Loucy (cell line): ENCODE data around the gene NHSL2.

Experiments
- H2AFZ ChIP-seq: fragments of 200-600 bp; sonication (generic); 2 replicates; pipeline ENCODE4 v1.6.0; 2016; ENCODE audit warnings: antibody characterized with exemption, mild to moderate bottlenecking, low read length, moderate library complexity
- H3F3A ChIP-seq: fragments of 200-600 bp; 2 replicates; pipeline ENCODE4 v1.6.0; 2016; ENCODE audit warnings: antibody characterized with exemption, low read depth, mild to moderate bottlenecking
- H3K27me3 ChIP-seq: fragments of 200-600 bp; sonication (generic); 2 replicates; pipeline ENCODE4 v1.6.1; 2014; ENCODE audit warnings: low read length, mild to moderate bottlenecking; ENCODE audit not compliant: insufficient read depth, poor library complexity, severe bottlenecking
- H3K36me3 ChIP-seq: fragments of 200-600 bp; sonication (generic); 2 replicates; pipeline ENCODE4 v1.6.1; 2016; ENCODE audit warnings: low read length; ENCODE audit not compliant: insufficient read depth
- H3K4me1 ChIP-seq: fragments of 200-600 bp; sonication (generic); 2 replicates; pipeline ENCODE4 v1.5.1; 2014; ENCODE audit warnings: low read length, mild to moderate bottlenecking; ENCODE audit not compliant: insufficient read depth, poor library complexity, severe bottlenecking
- H3K4me2 ChIP-seq: fragments of 200-600 bp; sonication (generic); 2 replicates; pipeline ENCODE4 v1.6.0; 2014; ENCODE audit warnings: antibody characterized with exemption, low read length, low read depth, mild to moderate bottlenecking; ENCODE audit not compliant: poor library complexity, severe bottlenecking
- H3K4me3 ChIP-seq: fragments of 200-600 bp; sonication (generic); 2 replicates; pipeline ENCODE4 v1.5.1; 2014; ENCODE audit warnings: low read length, mild to moderate bottlenecking, mixed read lengths; ENCODE audit not compliant: poor library complexity, severe bottlenecking
- H3K79me2 ChIP-seq: fragments of 200-600 bp; sonication (generic); 2 replicates; pipeline ENCODE4 v1.6.1; 2014; ENCODE audit warnings: low read length; ENCODE audit not compliant: insufficient read depth
- H3K9ac ChIP-seq: fragments of 200-600 bp; sonication (generic); 2 replicates; pipeline ENCODE4 v1.6.0; 2014; ENCODE audit warnings: mild to moderate bottlenecking, low read depth, low read length, moderate library complexity; ENCODE audit not compliant: poor library complexity, severe bottlenecking
- H3K9me2 ChIP-seq: fragments of 200-600 bp; sonication (generic); replicated peaks from 2 replicates; pipeline ENCODE4 v1.6.1; 2016; ENCODE audit warnings: low read depth, low read length, mixed read lengths
- H3K9me3 ChIP-seq: fragments of 200-600 bp; sonication (generic); 2 replicates; pipeline ENCODE4 v1.6.1; 2014; ENCODE audit warnings: mild to moderate bottlenecking, antibody characterized with exemption, low read length, low read depth; ENCODE audit not compliant: insufficient read depth
- H4K20me1 ChIP-seq: fragments of 200-600 bp; sonication (generic); 2 replicates; pipeline ENCODE4 v1.6.0; 2014; ENCODE audit warnings: antibody characterized with exemption, low read length, mild to moderate bottlenecking; ENCODE audit not compliant: insufficient read depth, poor library complexity, severe bottlenecking
- EZH2phosphoT487 ChIP-seq: fragments of 200-600 bp; IDR thresholded peaks from 2 replicates; pipeline ENCODE4 v1.6.1; 2018; ENCODE audit warnings: antibody characterized with exemption, mild to moderate bottlenecking, moderate library complexity, borderline replicate concordance
- TF ChIP-seq, protein P1 (sequence below): fragments of 200-600 bp; sonication (generic); conservative IDR thresholded peaks from 2 replicates; pipeline ENCODE4 v1.5.1; 2014; ENCODE audit warnings: mild to moderate bottlenecking, antibody characterized with exemption, low read length

Gene NHSL2

DNA sequence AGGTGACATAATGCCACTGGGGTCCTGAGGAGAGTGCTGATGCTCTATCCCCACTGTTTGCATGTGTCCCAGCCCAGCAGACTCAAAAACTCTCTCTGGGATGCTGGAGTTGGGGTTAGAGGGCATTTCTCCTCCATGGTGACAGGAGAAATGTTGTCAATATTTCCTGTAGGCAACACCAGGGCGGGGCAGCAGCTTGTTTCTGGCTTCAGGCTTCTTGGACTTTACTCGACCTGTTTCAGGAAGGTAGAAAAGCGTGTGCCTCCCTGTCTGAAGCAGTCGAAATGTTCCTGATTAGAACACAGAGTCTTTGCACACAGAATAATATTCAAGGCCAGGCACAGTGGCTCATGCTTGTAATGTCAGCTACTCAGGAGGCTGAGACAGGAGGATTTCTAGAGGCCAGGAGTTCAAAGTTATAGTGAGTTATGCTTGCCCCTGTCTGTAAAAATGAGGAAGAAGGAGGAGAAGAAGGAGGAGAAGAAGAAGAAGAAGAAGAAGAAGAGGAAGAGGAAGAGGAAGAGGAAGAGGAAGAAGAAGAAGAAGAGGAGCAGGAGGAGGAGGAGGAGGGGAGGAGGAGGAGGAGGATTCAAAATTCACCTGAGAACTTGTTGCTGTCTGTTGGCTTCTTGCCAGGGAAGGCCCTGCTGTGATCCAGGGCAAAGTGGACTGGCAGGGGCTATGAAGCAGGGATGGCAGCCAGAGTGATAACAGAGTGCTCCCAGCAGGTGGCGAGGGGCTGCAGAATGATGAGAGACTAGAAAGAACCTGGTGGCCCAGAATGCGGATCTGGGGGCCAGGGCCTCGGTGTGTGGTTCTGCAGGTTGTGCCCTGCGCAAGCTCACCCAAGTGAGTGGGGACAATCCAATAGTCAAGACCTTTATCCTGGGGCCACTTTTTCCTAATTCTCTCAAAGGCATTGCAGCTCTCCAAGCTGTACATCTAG is 138.1 kb downstream of the NHSL2 start:
- Histone ChIP-seq H3F3A (peaks cover 5% of the 10 kb centered on the region), H2AFZ (no peak overlapping the region), H4K20me1 (no peaks in the 10 kb centered on the region), H3K79me2 (no peaks in the 10 kb centered on the region), H3K9me3 (no peaks in the 10 kb centered on the region), H3K4me2 (no peak overlapping the region), H3K9ac (no peak overlapping the region), H3K9me2 (no peaks in the 10 kb centered on the region), H3K4me1 (peaks cover 51% of the 10 kb centered on the region), H3K36me3 (no peaks in the 10 kb centered on the region), H3K27me3 (no peaks in the 10 kb centered on the region), H3K4me3 (no peak overlapping the region)
- TF ChIP-seq, protein P1, sequence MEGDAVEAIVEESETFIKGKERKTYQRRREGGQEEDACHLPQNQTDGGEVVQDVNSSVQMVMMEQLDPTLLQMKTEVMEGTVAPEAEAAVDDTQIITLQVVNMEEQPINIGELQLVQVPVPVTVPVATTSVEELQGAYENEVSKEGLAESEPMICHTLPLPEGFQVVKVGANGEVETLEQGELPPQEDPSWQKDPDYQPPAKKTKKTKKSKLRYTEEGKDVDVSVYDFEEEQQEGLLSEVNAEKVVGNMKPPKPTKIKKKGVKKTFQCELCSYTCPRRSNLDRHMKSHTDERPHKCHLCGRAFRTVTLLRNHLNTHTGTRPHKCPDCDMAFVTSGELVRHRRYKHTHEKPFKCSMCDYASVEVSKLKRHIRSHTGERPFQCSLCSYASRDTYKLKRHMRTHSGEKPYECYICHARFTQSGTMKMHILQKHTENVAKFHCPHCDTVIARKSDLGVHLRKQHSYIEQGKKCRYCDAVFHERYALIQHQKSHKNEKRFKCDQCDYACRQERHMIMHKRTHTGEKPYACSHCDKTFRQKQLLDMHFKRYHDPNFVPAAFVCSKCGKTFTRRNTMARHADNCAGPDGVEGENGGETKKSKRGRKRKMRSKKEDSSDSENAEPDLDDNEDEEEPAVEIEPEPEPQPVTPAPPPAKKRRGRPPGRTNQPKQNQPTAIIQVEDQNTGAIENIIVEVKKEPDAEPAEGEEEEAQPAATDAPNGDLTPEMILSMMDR: peak; percentile 42
- TF ChIP-seq EZH2phosphoT487: no peak

DNA sequence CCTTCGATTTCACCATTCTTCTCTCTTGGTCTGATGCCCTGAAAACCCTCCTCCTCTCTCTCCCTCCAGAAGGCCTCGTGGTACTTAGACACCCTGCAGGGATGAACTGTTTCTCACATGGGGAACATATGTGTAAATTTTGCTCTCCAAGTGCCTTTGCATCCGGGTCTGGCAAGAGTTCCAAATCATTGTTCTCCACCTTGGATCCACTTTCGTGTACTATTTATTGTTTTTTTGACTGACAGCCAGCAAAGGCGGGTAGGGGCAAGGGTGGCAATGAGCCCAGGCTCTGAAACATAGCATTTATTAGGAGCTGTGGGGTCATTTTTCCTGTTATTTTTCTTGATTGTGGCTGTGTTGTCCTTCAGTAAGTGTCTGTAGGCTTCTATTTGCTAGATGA is 139.4 kb downstream of the NHSL2 start:
- H2AFZ ChIP-seq: no peak overlapping the region
- H3K36me3 ChIP-seq: no peaks in the 10 kb centered on the region
- TF ChIP-seq EZH2phosphoT487: no peak
- TF ChIP-seq, protein P1: no peak
- H3K9ac ChIP-seq: no peak overlapping the region
- no peaks in the 10 kb centered on the region for H3K27me3 ChIP-seq
- no peaks in the 10 kb centered on the region for H3K9me2 ChIP-seq
- H3K4me2 ChIP-seq: no peak overlapping the region
- no peaks in the 10 kb centered on the region for H3K79me2 ChIP-seq
- no peaks in the 10 kb centered on the region for H4K20me1 ChIP-seq
- no peak overlapping the region for H3K4me3 ChIP-seq
- H3F3A ChIP-seq: peaks cover 5% of the 10 kb centered on the region
- no peaks in the 10 kb centered on the region for H3K9me3 ChIP-seq
- H3K4me1 ChIP-seq: peaks cover 42% of the 10 kb centered on the region

DNA sequence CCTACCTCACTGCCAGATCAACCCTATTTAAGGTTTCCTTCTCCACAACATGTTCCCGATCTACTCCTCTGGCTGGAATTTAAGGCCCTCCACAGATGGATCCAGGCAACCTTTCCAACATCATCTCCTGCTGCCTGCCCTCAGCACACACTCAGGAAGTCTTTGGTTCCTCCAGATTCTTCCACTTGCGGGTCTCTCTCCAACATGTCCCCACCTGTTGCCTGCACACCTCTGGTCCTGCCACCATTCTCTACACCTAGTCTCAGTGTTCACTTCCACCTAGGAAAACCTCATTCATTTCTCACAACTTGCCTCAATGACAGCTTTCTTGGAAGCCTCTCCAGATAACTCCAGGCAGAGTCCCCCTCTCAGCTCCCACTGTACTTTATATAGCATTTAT is 140.9 kb downstream of the NHSL2 start:
- no peaks in the 10 kb centered on the region for H3K27me3 ChIP-seq
- H3K79me2 ChIP-seq: no peaks in the 10 kb centered on the region
- H3K4me3 ChIP-seq: no peak overlapping the region
- H3K36me3 ChIP-seq: no peaks in the 10 kb centered on the region
- H3K9me3 ChIP-seq: no peaks in the 10 kb centered on the region
- no peak overlapping the region for H3K9ac ChIP-seq
- no peak overlapping the region for H3K4me2 ChIP-seq
- no peak overlapping the region for H2AFZ ChIP-seq
- H4K20me1 ChIP-seq: no peaks in the 10 kb centered on the region
- peaks cover under 1% of the 10 kb centered on the region; the same call in 1 of the 2 replicates for H3F3A ChIP-seq
- H3K9me2 ChIP-seq: no peaks in the 10 kb centered on the region
- peaks cover 27% of the 10 kb centered on the region for H3K4me1 ChIP-seq
- no peak for TF ChIP-seq EZH2phosphoT487
- TF ChIP-seq, protein P1: no peak
